HG02642 (cell line): ENCODE measurements around the gene PARD3.
"Not testable (repeated sequence)": the region's sequence is repeated elsewhere in the genome, so short reads cannot be mapped to it uniquely, and the experiment has no call there.

Experiments used
- ATAC-seq: cut with Tn5 transposase; IDR thresholded peaks from one replicate; pipeline ENCODE4 v1.9.1; 2021; ENCODE audit warnings: mild to moderate bottlenecking; ENCODE audit not compliant: unreplicated experiment, poor library complexity

PARD3 gene

GRCh38 chr10:34268410-34268809 is 546.7 kb downstream of the PARD3 start:
- ATAC-seq, result not testable (repeated sequence)

- ATAC-seq, result no peak
Observed at GRCh38 chr10:34262985-34263384, 552.1 kb downstream of the PARD3 start.

- ATAC-seq, result no peak
Observed at GRCh38 chr10:34260904-34261303, 554.2 kb downstream of the PARD3 start.

GRCh38 chr10:34256216-34256615 is 558.9 kb downstream of the PARD3 start:
- ATAC-seq, result no peak

GRCh38 chr10:34255035-34255434 is 560.1 kb downstream of the PARD3 start:
- no peak for ATAC-seq

- peak; percentile 81 for ATAC-seq
Observed at GRCh38 chr10:34254596-34254995, 560.5 kb downstream of the PARD3 start.

- ATAC-seq, result no peak
Observed at GRCh38 chr10:34252111-34252510, 563.0 kb downstream of the PARD3 start.

- no peak for ATAC-seq
Observed at GRCh38 chr10:34251177-34251576, 563.9 kb downstream of the PARD3 start.

GRCh38 chr10:34250722-34251121 is 564.4 kb downstream of the PARD3 start:
- no peak for ATAC-seq

GRCh38 chr10:34249634-34250033 is 565.5 kb downstream of the PARD3 start:
- ATAC-seq, result no peak

GRCh38 chr10:34247560-34247959 is 567.5 kb downstream of the PARD3 start:
- no peak for ATAC-seq

GRCh38 chr10:34244756-34245484 is 570.2 kb downstream of the PARD3 start:
- ATAC-seq, result no peak

GRCh38 chr10:34241226-34242000 is 573.7 kb downstream of the PARD3 start:
- no peak for ATAC-seq

- ATAC-seq, result no peak
Observed at GRCh38 chr10:34240039-34240438, 575.1 kb downstream of the PARD3 start.

GRCh38 chr10:34237898-34238455 is 577.1 kb downstream of the PARD3 start:
- ATAC-seq, result no peak

- no peak for ATAC-seq
Observed at GRCh38 chr10:34236931-34237330, 578.2 kb downstream of the PARD3 start.

- ATAC-seq, result no peak
Observed at GRCh38 chr10:34235164-34235832, 579.8 kb downstream of the PARD3 start.

- no peak for ATAC-seq
Observed at GRCh38 chr10:34232481-34232880, 582.6 kb downstream of the PARD3 start.

- ATAC-seq, result no peak
Observed at GRCh38 chr10:34231441-34232180, 583.5 kb downstream of the PARD3 start.

GRCh38 chr10:34229917-34230316 is 585.2 kb downstream of the PARD3 start:
- ATAC-seq, result no peak
